Transverse colon (tissue), 4 donors: ENCODE results near the gene VGF. TPM values are rescaled to one million over a fixed set of nuclear protein-coding genes. Genes with fewer than 3 reads are reported as not detected.

ENCODE experiments used
- DNase-seq: peaks from one replicate; pipeline ENCODE4 v3.0.0-alpha.2; 2019
- H3K27ac ChIP-seq, 4 donors: fragments of 200-600 bp; sonication (generic); 2 replicates each; pipeline ENCODE4 v1.5.1; 2016 to 2018; ENCODE audit warnings: inconsistent platforms in 4 of 4
- H3K27me3 ChIP-seq: fragments of 200-600 bp; sonication (generic); 2 replicates; pipeline ENCODE4 v1.5.1; 2017; ENCODE audit warnings: inconsistent platforms
- H3K36me3 ChIP-seq, 4 donors: fragments of 200-600 bp; sonication (generic); 2 replicates each; pipeline ENCODE4 v1.5.1; 2017 to 2019; ENCODE audit warnings: inconsistent platforms in 4 of 4
- H3K4me1 ChIP-seq, 4 donors: fragments of 200-600 bp; sonication (generic); 2 replicates each; pipeline ENCODE4 v1.5.1; 2017 to 2020; ENCODE audit warnings: inconsistent platforms in 4 of 4
- H3K4me3 ChIP-seq, 4 donors: fragments of 200-600 bp; sonication (generic); 1 replicate in 1 of 4; 2 replicates in 3 of 4; pipeline versions ENCODE4 v1.5.1 to v1.6.1; 2017 to 2019; ENCODE audit warnings: inconsistent platforms in 4 of 4
- H3K9me3 ChIP-seq, 2 donors: fragments of 200-600 bp; sonication (generic); 2 replicates each; pipeline ENCODE4 v1.5.1; 2017 to 2019; ENCODE audit warnings: inconsistent platforms in 2 of 2
- CTCF ChIP-seq, 5 experiments: fragments of 200-600 bp in 3 of 5; fragments of 450-650 bp in 2 of 5; sonication (generic) in 3 of 5; IDR thresholded peaks; 1 replicate in 2 of 5; 2 replicates in 3 of 5; pipeline ENCODE4 v1.5.1; 2016 to 2017; ENCODE audit warnings: antibody characterized with exemption in 5 of 5, inconsistent platforms in 3 of 5, mild to moderate bottlenecking in 2 of 5, moderate library complexity in 1 of 5
- EP300 ChIP-seq: sonication (generic); formaldehyde crosslinking; IDR thresholded peaks from one replicate; pipeline ENCODE4 v1.6.1; 2017; ENCODE audit warnings: antibody characterized with exemption, low read depth
- POLR2A ChIP-seq: fragments of 450-650 bp; IDR thresholded peaks from one replicate; pipeline ENCODE4 v1.6.1; 2016; ENCODE audit warnings: antibody characterized with exemption, mild to moderate bottlenecking, moderate library complexity
- POLR2AphosphoS5 ChIP-seq, 3 donors: sonication (generic); formaldehyde crosslinking; IDR thresholded peaks; one replicate each; pipeline ENCODE4 v1.6.1; 2016; ENCODE audit warnings: antibody characterized with exemption in 3 of 3
- WGBS, 2 donors: methylation state at CpG; one replicate each; pipeline ENCODE4 v1.1.5; 2018; ENCODE audit warnings: low coverage in 1 of 2; 5-methylcytosine and 5-hydroxymethylcytosine counted together
- in situ Hi-C, 4 donors: fragments of 200-750 bp; cut with MboI; loops; one replicate each; pipeline versions ENCODE4 v1.15.0 to v1.15.1; 2017; ENCODE audit warnings: low sequenced_read_pairs in 3 of 4, low pct_ligation_motif_present in 1 of 4, low pct_unique_long_range_greater_than_20kb in 1 of 4
- intact Hi-C: fragments of 100-400 bp; cut with DNase I; formaldehyde crosslinking; loops from one replicate; pipeline ENCODE4 v1.15.1; 2023; ENCODE audit warnings: low total_unique reads
- total RNA-seq, 4 donors: library from RNA; depleted of rRNA; stranded (reverse); fragments of >200 nt; gene quantifications; one replicate each; pipeline ENCODE4 v1.1.0, GENCODE V29; 2016

Gene VGF
- total RNA-seq, 4 donors from 2014 or later, result 0.95 TPM; not detected in 3

GRCh38 chr7:101129603-101130117, 35.7 kb downstream of the VGF start:
- intact Hi-C loops (no loop called here), in situ Hi-C loops (loop anchor here in 1 of 4 donors (25.0 kb wide), 1 partner anchor 158 kb away; no protein-coding TSS in a partner anchor)
- Histone ChIP-seq H3K27ac (no peak overlapping the region), H3K27me3 (peaks cover 6% of the 10 kb centered on the region), H3K4me3 (no peak overlapping the region), H3K4me1 (peaks cover 13 to 29% (median 17%) of the 10 kb centered on the region in 4 donors), H3K9me3 (no peaks in the 10 kb centered on the region), H3K36me3 (no peaks in the 10 kb centered on the region)
- TF ChIP-seq POLR2AphosphoS5 (IDR thresholded peaks at IDR 0.05) (no peak), CTCF (IDR thresholded peaks at IDR 0.05) (no peak), POLR2A (no peak), EP300 (no peak)
- DNase-seq, result no peak
- WGBS, 2 donors, result 75 to 91% methylated on average over 3 of the region's 3 CpGs

- Histone ChIP-seq H3K4me1 (peaks cover 13 to 30% (median 17%) of the 10 kb centered on the region in 4 donors), H3K9me3 (no peaks in the 10 kb centered on the region), H3K27me3 (peaks cover 6% of the 10 kb centered on the region), H3K36me3 (no peaks in the 10 kb centered on the region), H3K27ac (no peak overlapping the region), H3K4me3 (no peak overlapping the region)
- 64 to 73% methylated on average over 4 to 14 of the region's 14 CpGs for WGBS, 2 donors
- in situ Hi-C loops, result loop anchor here in 1 of 4 donors (25.0 kb wide), 1 partner anchor 159 kb away; no protein-coding TSS in a partner anchor
- no peak for DNase-seq
- intact Hi-C loops, result no loop called here
- no peak for TF ChIP-seq POLR2AphosphoS5 (IDR thresholded peaks at IDR 0.05)
- no peak for TF ChIP-seq POLR2A
- no peak for TF ChIP-seq EP300
- no peak for TF ChIP-seq CTCF (IDR thresholded peaks at IDR 0.05)
These were observed 37.1 kb downstream of the VGF start for GRCh38 chr7:101128040-101128834.

GRCh38 chr7:101127460-101128039, 37.8 kb downstream of the VGF start:
- in situ Hi-C loops (loop anchor here in 1 of 4 donors (25.0 kb wide), 1 partner anchor 160 kb away; no protein-coding TSS in a partner anchor), intact Hi-C loops (no loop called here)
- no peak for TF ChIP-seq CTCF (IDR thresholded peaks at IDR 0.05)
- TF ChIP-seq POLR2AphosphoS5 (IDR thresholded peaks at IDR 0.05), result no peak
- TF ChIP-seq EP300, result no peak
- TF ChIP-seq POLR2A, result no peak
- Histone ChIP-seq H3K27ac (peak overlapping the region; percentile 46 to 59 (median 50)), H3K9me3 (no peaks in the 10 kb centered on the region), H3K4me3 (peak overlapping the region in 1 of 4 donors; percentile 20), H3K4me1 (peaks cover 16 to 37% (median 18%) of the 10 kb centered on the region in 4 donors), H3K27me3 (peaks cover 6% of the 10 kb centered on the region), H3K36me3 (no peaks in the 10 kb centered on the region)
- 72% methylated on average over 3 of the region's 3 CpGs; no CpG with 5 or more reads in 1 of the 2 donors for WGBS, 2 donors
- no peak for DNase-seq
